Urinary bladder (tissue), 4 donors: ENCODE measurements around the gene BMERB1. TPM values are rescaled to one million over a fixed set of nuclear protein-coding genes. Genes with fewer than 3 reads are reported as not detected.
"Not testable (repeated sequence)": the region's sequence is repeated elsewhere in the genome, so short reads cannot be mapped to it uniquely, and the experiment has no call there.

Experiments
- DNase-seq: peaks from one replicate; pipeline ENCODE4 v3.0.0-alpha.2; 2015; ENCODE audit errors: extremely low spot score
- H3K27ac ChIP-seq: one replicate; pipeline ENCODE4 v1.5.1; 2013; ENCODE audit warnings: low read depth, mild to moderate bottlenecking, moderate library complexity
- H3K36me3 ChIP-seq: one replicate; pipeline ENCODE4 v1.6.1; 2013; ENCODE audit warnings: mild to moderate bottlenecking, moderate library complexity; ENCODE audit not compliant: insufficient read depth
- H3K4me1 ChIP-seq: one replicate; pipeline ENCODE4 v1.6.1; 2013; ENCODE audit warnings: mild to moderate bottlenecking, moderate library complexity; ENCODE audit not compliant: insufficient read depth
- H3K4me3 ChIP-seq: one replicate; pipeline ENCODE4 v1.5.1; 2013; ENCODE audit warnings: low read depth, low read length
- WGBS: extraction: QIAGEN DNeasy Blood & Tissue Kit; methylation state at CpG from one replicate; pipeline ENCODE4 v1.1.7; 2013; 5-methylcytosine and 5-hydroxymethylcytosine counted together
- polyA plus RNA-seq: library from polyadenylated mRNA; stranded (reverse); fragments of 200-250 nt; gene quantifications from one replicate; pipeline ENCODE4 v1.2.3, GENCODE V29; 2013
- total RNA-seq: library from RNA; depleted of rRNA; stranded (reverse); fragments of >200 nt; gene quantifications from one replicate; pipeline ENCODE4 v1.2.3, GENCODE V29; 2014
- donor health status: healthy with polysubstance abuse.
- donor health status: healthy.

The BMERB1 gene
- total and polyA plus RNA-seq, 2 donors = 41.5 to 77.0 TPM

DNA sequence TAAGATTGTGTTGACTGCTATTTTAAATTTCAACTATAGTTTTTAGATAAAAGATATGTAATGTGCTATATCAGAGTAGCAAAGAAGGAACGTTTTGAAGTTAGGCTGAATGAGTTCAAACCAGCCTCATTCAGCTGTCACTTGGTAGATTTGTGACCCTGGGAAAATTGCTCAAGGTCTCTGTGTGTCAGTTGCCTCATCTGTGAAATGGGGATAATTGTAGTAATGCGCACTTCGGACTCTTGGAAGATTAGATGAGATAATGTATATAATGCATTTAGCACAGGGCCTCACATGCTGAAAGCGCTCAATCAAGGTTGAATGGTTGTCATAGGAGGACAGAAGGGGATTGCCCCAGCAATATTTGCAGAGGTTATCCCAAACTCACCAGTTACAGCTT lies 4.7 kb downstream of the BMERB1 start:
- Histone ChIP-seq H3K27ac (no peak overlapping the region), H3K4me1 (peaks cover 3% of the 10 kb centered on the region), H3K36me3 (peaks cover 2% of the 10 kb centered on the region), H3K4me3 (no peak overlapping the region)
- DNase-seq = no peak
- 86% methylated on average over 4 of the region's 4 CpGs for WGBS

- no peak for DNase-seq
- no peak overlapping the region for H3K27ac ChIP-seq
- no peak overlapping the region for H3K4me3 ChIP-seq
- WGBS = 75% methylated on average over 4 of the region's 4 CpGs
- H3K4me1 ChIP-seq = peaks cover 3% of the 10 kb centered on the region
- H3K36me3 ChIP-seq = peaks cover 2% of the 10 kb centered on the region
Observed at GRCh38 chr16:15439521-15439920, 5.1 kb downstream of the BMERB1 start.

DNA sequence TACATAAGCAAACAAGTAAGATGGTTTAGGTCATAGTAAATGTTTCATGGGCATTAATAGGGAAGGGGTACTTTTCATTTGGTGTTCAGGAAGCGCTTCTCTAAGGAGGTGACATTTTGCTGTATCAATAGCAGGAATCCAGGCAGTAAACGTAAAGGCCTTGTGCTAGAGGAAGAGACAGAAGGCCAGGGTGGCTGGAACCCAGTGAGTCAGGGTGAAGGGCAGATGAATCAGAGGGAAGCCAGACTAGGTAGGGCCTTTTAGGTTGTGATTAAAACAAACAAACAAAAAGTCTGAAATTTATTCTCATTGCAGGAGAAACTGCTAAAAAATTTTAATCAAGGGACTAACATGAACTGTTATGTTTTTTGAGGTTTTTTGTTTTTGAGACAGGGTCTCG lies 6.5 kb downstream of the BMERB1 start:
- WGBS = 88% methylated on average over 3 of the region's 3 CpGs
- H3K27ac ChIP-seq = no peak overlapping the region
- peaks cover 3% of the 10 kb centered on the region for H3K4me1 ChIP-seq
- H3K4me3 ChIP-seq = no peak overlapping the region
- H3K36me3 ChIP-seq = peaks cover 2% of the 10 kb centered on the region
- DNase-seq = no peak

DNA sequence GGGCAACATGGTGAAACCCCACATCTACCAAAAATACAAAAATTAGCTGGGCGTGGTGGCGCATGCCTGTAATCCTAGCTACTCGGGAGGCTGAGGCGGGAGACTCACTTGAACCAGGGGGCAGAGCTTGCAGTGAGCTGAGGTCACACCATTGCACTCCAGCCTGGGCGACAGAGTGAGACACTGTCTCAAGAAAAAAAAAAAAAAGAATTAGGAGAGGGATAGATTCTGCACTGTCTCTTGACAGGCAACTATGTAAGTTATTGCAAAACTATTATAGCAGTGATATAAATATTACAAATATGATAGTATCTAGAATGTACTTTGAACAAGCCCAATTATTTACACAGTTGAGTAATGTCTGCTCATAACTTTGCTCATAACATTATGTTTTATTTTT lies 7.8 kb downstream of the BMERB1 start:
- DNase-seq, H3K4me1 ChIP-seq, H3K27ac ChIP-seq, H3K36me3 ChIP-seq, H3K4me3 ChIP-seq: not testable (repeated sequence)
- 84% methylated on average over 5 of the region's 5 CpGs for WGBS

- no peak overlapping the region for H3K27ac ChIP-seq
- peaks cover 3% of the 10 kb centered on the region for H3K4me1 ChIP-seq
- DNase-seq = no peak
- 97% methylated on average over 4 of the region's 4 CpGs for WGBS
- no peak overlapping the region for H3K4me3 ChIP-seq
- no peaks in the 10 kb centered on the region for H3K36me3 ChIP-seq
Observed at GRCh38 chr16:15443753-15444152, 9.4 kb downstream of the BMERB1 start.

- no peak overlapping the region for H3K4me3 ChIP-seq
- no peak overlapping the region for H3K27ac ChIP-seq
- H3K4me1 ChIP-seq = peaks cover 3% of the 10 kb centered on the region
- no peaks in the 10 kb centered on the region for H3K36me3 ChIP-seq
- DNase-seq = no peak
- 93% methylated on average over 3 of the region's 3 CpGs for WGBS
Observed at GRCh38 chr16:15444264-15444663, 9.9 kb downstream of the BMERB1 start.

DNA sequence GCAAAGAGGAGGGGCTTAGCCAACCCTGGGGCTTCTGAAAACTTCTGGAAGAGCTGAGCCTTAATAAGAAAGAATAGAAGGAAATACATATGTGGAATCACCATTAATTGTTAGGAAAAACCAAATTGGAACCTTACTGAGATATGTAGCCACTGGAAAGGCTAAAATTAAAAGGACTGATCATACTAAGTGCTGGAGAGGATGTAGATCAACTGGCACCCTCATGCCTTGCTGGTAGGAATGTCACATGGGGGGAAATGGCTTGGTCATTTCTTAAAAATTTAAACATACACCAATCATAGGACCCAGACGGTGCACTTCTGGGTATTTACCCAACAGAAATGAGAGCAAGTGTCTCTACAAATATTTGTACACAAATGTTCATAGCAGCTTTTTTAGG lies 11.1 kb downstream of the BMERB1 start:
- no peaks in the 10 kb centered on the region for H3K36me3 ChIP-seq
- no peak overlapping the region for H3K4me3 ChIP-seq
- 96% methylated on average over 1 of the region's 1 CpG for WGBS
- H3K27ac ChIP-seq = no peak overlapping the region
- no peak for DNase-seq
- no peaks in the 10 kb centered on the region for H3K4me1 ChIP-seq

DNA sequence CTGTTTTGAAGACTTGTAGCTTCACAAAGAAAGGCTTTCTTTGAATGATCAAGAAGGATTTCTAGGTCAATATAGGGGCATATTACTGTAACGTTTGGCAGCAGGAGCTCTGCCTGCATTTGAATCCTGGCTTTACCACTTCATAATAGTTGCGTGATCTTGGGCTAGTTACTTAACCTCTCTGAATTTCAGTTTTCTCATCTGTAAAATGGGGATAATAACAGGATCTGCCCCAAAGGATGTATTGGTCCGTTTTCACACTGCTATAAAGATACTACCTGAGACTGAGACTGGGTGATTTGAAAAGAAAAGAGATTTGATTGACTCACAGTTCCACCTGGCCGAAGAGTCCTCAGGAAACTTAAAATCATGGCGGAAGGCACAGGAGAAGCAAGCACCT lies 12.5 kb downstream of the BMERB1 start:
- DNase-seq = no peak
- no peak overlapping the region for H3K4me3 ChIP-seq
- H3K27ac ChIP-seq = no peak overlapping the region
- whole genome bisulfite sequencing = 93% methylated on average over 5 of the region's 5 CpGs
- H3K4me1 ChIP-seq = no peaks in the 10 kb centered on the region
- no peaks in the 10 kb centered on the region for H3K36me3 ChIP-seq

GRCh38 chr16:15450624-15451023 lies 16.2 kb downstream of the BMERB1 start:
- WGBS = 72% methylated on average over 6 of the region's 6 CpGs
- DNase-seq = no peak
- Histone ChIP-seq H3K4me3 (no peak overlapping the region), H3K36me3 (no peaks in the 10 kb centered on the region), H3K27ac (no peak overlapping the region), H3K4me1 (no peaks in the 10 kb centered on the region)

- 86% methylated on average over 10 of the region's 10 CpGs for WGBS
- no peak for DNase-seq
- H3K36me3 ChIP-seq = no peaks in the 10 kb centered on the region
- no peak overlapping the region for H3K27ac ChIP-seq
- H3K4me3 ChIP-seq = no peak overlapping the region
- no peaks in the 10 kb centered on the region for H3K4me1 ChIP-seq
Observed at GRCh38 chr16:15451098-15451731, 16.8 kb downstream of the BMERB1 start.

GRCh38 chr16:15452246-15452855 lies 18.0 kb downstream of the BMERB1 start:
- Histone ChIP-seq H3K4me3 (no peak overlapping the region), H3K36me3 (no peaks in the 10 kb centered on the region)
- WGBS = 72% methylated on average over 8 of the region's 8 CpGs

GRCh38 chr16:15453296-15453695 lies 18.9 kb downstream of the BMERB1 start:
- 96% methylated on average over 7 of the region's 7 CpGs for WGBS
- H3K27ac ChIP-seq, H3K4me3 ChIP-seq, H3K4me1 ChIP-seq, H3K36me3 ChIP-seq, DNase-seq: not testable (repeated sequence)

More at GRCh38 chr16:15452246-15452855, 18.0 kb downstream of the BMERB1 start:
- Histone ChIP-seq H3K27ac (no peak overlapping the region), H3K4me1 (no peaks in the 10 kb centered on the region)
- DNase-seq = no peak

- not testable (repeated sequence) for H3K36me3 ChIP-seq, H3K4me1 ChIP-seq, H3K27ac ChIP-seq, DNase-seq, H3K4me3 ChIP-seq
- 97% methylated on average over 11 of the region's 11 CpGs for WGBS
Observed at GRCh38 chr16:15454933-15455332, 20.5 kb downstream of the BMERB1 start.

GRCh38 chr16:15457400-15457799 lies 23.0 kb downstream of the BMERB1 start:
- no peak overlapping the region for H3K4me3 ChIP-seq
- no peaks in the 10 kb centered on the region for H3K36me3 ChIP-seq
- H3K27ac ChIP-seq = no peak overlapping the region
- WGBS = 93% methylated on average over 3 of the region's 3 CpGs
- H3K4me1 ChIP-seq = no peaks in the 10 kb centered on the region
- DNase-seq = no peak
